Cardiac fibroblast (primary cell): ENCODE measurements around the gene ANKRD16.
A peak's percentile ranks its signal among the peaks of the same experiment; 100 is the strongest.

ENCODE experiments used
- DNase-seq, 2 donors: peaks; one replicate each; pipeline versions ENCODE4 v3.0.0 to v3.0.0-alpha.2; 2010; ENCODE audit warnings: low read depth in 2 of 2
- H3K4me3 ChIP-seq, 2 donors: replicated peaks in 1 of 2; 1 replicate in 1 of 2; 2 replicates in 1 of 2; pipeline ENCODE4 v1.5.1; 2011; ENCODE audit warnings: low read depth in 2 of 2, low read length in 2 of 2, mild to moderate bottlenecking in 2 of 2, moderate library complexity in 1 of 2
- TF ChIP-seq, protein P1 (sequence below): IDR thresholded peaks from one replicate; pipeline ENCODE4 v1.5.1; 2011; ENCODE audit warnings: low read depth, mild to moderate bottlenecking, low read length, inconsistent platforms

ANKRD16 gene

DNA sequence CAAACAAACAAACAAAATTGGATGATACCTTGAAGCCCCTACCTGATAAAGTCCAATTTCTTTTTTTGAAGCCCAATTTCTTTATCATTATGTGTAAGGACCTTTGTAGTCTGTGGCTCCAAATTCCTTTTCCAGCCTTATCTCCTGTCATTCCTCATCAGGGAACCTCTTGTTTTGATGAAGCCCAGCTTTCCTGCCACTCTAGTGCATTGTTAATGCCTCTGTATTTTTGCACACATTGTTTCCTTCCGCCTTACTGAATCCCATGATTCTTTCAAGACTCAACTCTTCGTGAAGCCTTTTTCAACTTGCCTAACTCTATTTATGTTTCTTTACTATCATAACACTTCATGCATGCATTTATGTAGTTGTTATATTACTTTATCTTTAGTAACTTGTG lies 3.6 kb upstream of the ANKRD16 start:
- no peak for DNase-seq
- no peak overlapping the region for H3K4me3 ChIP-seq
- TF ChIP-seq, protein P1, sequence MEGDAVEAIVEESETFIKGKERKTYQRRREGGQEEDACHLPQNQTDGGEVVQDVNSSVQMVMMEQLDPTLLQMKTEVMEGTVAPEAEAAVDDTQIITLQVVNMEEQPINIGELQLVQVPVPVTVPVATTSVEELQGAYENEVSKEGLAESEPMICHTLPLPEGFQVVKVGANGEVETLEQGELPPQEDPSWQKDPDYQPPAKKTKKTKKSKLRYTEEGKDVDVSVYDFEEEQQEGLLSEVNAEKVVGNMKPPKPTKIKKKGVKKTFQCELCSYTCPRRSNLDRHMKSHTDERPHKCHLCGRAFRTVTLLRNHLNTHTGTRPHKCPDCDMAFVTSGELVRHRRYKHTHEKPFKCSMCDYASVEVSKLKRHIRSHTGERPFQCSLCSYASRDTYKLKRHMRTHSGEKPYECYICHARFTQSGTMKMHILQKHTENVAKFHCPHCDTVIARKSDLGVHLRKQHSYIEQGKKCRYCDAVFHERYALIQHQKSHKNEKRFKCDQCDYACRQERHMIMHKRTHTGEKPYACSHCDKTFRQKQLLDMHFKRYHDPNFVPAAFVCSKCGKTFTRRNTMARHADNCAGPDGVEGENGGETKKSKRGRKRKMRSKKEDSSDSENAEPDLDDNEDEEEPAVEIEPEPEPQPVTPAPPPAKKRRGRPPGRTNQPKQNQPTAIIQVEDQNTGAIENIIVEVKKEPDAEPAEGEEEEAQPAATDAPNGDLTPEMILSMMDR = no peak

DNA sequence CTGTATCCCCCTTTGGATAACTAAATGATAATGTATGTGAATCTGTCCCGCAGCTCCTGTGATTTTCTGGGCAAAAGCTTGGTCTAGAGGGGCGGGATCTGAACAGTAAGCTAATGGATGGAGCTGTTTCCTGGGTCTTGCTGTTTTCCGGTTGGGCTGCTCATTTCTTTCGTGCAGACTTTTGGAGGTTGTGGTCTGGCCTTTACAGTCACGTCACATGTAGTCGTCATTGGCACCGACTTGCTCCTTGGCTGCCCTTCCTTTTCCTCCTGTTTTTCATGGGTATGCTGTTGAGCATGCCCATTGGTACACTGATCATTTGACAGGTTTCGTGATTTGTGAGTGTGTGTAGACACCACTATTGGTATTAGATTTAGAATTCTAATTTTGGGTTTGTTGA lies 2.3 kb upstream of the ANKRD16 start:
- DNase-seq = peak; percentile 67 to 74
- TF ChIP-seq, protein P1 = no peak
- peak overlapping the region in 1 of 2 donors; percentile 1 for H3K4me3 ChIP-seq

GRCh38 chr10:5891009-5891408 lies 1.3 kb upstream of the ANKRD16 start:
- TF ChIP-seq, protein P1 = no peak
- no peak for DNase-seq
- peak overlapping the region; percentile 86 to 87 for H3K4me3 ChIP-seq

GRCh38 chr10:5890452-5890915 lies 791 bp upstream of the ANKRD16 start:
- H3K4me3 ChIP-seq = peak overlapping the region; percentile 86 to 87
- DNase-seq = no peak
- TF ChIP-seq, protein P1 = no peak

DNA sequence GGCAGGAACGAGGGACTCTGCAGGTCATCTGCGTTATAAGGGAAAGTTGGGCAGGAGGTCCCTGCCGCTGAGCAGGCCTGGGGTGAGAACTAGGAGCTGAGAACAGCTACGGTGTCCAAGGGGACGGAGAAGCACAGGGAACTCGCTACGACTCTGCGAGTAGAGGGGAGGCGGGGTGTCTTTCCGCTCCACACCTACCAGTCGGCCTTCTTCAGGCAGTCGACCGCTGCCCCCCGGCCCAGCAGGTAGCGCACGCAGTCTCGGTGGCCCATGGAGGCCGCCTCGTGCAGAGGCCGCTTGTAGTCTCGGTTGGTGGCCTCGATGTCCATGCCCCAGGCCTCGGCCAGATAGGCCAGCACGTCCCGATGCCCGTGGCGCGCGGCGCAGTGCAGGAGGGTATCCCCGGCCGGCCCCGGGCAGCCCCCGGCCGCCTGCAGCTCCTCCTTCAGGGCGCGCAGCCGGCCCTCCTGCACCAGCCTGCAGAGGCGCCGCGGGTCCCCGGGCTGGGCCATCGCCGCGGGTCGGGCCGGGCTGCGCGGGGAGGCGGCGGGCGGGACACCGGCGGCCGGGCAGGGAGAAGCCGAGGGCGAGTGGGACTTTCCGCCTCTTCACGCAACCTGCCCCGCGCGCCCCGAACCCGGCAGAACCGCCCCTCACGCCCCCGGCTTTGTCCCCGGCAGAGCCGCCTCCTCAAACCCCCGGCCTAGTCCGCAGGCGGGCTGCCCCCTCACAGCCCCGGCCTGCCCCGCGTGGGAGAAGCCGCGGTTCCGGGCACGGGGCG lies 660 bp downstream of the ANKRD16 start:
- TF ChIP-seq, protein P1 = no peak
- peak in 1 of 2 donors; percentile 10 for DNase-seq
- peak overlapping the region; percentile 75 to 78 for H3K4me3 ChIP-seq

DNA sequence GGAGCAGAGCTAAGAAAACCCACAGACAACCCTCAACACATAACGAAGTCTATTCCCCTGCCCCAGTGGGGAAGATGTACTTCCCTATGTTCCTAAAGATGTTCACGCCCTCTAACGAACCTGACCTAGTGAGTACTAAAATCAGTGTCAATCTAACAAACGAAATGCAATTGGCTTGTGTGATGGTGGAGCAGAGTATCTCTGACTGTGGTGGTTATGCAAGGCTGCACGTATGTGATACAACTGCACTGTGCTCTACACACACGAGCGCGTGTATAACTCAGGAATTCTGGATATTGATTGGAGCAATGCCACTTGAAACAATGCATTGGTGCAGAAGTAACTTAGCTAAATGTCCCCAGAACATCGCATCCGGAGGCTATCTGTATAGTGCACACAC lies 1.3 kb downstream of the ANKRD16 start:
- peak overlapping the region; percentile 71 to 75 for H3K4me3 ChIP-seq
- peak; percentile 44 to 52 for DNase-seq
- TF ChIP-seq, protein P1 = no peak
